SK-N-SH (cell line): ENCODE data around the gene RAPGEF4.

ENCODE experiments used
- CHD2 ChIP-seq: fragments of 150-350 bp; IDR thresholded peaks from 2 replicates; pipeline ENCODE4 v1.6.1; 2018; ENCODE audit warnings: low read length; ENCODE audit not compliant: partially characterized antibody
- EP300 ChIP-seq, 2 experiments: IDR thresholded peaks; 2 replicates each; pipeline versions ENCODE4 v1.4.0 to v1.6.1; 2012; ENCODE audit warnings: borderline replicate concordance in 1 of 2, low read depth in 1 of 2, low read length in 1 of 2
- FOXJ3 ChIP-seq: sonication (generic); formaldehyde crosslinking; IDR thresholded peaks from 2 replicates; pipeline ENCODE4 v1.5.1; 2020; ENCODE audit warnings: mild to moderate bottlenecking, missing genetic modification reagents
- JUND ChIP-seq: IDR thresholded peaks from 2 replicates; pipeline ENCODE4 v1.4.0; 2012
- MAX ChIP-seq: IDR thresholded peaks from 2 replicates; pipeline ENCODE4 v1.4.0; 2012; ENCODE audit warnings: low read depth
- NFIC ChIP-seq: IDR thresholded peaks from 2 replicates; pipeline ENCODE4 v1.4.0; 2012; ENCODE audit warnings: borderline replicate concordance
- NRF1 ChIP-seq: IDR thresholded peaks from 2 replicates; pipeline ENCODE4 v1.6.1; 2012; ENCODE audit warnings: low read depth, mild to moderate bottlenecking, low read length
- POLR2AphosphoS5 ChIP-seq: IDR thresholded peaks from 2 replicates; pipeline ENCODE4 v1.6.1; 2012; ENCODE audit warnings: low read depth, low read length
- REST ChIP-seq: IDR thresholded peaks from 2 replicates; pipeline ENCODE4 v1.6.1; 2012; ENCODE audit warnings: mild to moderate bottlenecking, low read depth, low read length, moderate library complexity
- TF ChIP-seq, protein P1 (sequence below): fragments of 200-600 bp; sonication (generic); IDR thresholded peaks from 2 replicates; pipeline ENCODE4 v1.6.1; 2017; ENCODE audit warnings: antibody characterized with exemption, mild to moderate bottlenecking, moderate library complexity
- TF ChIP-seq, protein P2 (sequence below): fragments of 150-350 bp; IDR thresholded peaks from 2 replicates; pipeline ENCODE4 v1.6.1; 2017; ENCODE audit warnings: antibody characterized with exemption, low read length, low read depth, borderline replicate concordance

GRCh38 chr2:172705352-172705751, 30.3 kb upstream of the RAPGEF4 start:
- TF ChIP-seq FOXJ3 (CRISPR knock-in tag) (no peak), NRF1 (no peak), JUND (no peak), NFIC (no peak), EP300 (IDR thresholded peaks at IDR 0.05; ENCODE audit: borderline replicate concordance in 1 of 2, low read depth in 1 of 2, low read length in 1 of 2) (no peak), REST (no peak), CHD2 (no peak), MAX (no peak), POLR2AphosphoS5 (no peak)
- TF ChIP-seq, protein P1, sequence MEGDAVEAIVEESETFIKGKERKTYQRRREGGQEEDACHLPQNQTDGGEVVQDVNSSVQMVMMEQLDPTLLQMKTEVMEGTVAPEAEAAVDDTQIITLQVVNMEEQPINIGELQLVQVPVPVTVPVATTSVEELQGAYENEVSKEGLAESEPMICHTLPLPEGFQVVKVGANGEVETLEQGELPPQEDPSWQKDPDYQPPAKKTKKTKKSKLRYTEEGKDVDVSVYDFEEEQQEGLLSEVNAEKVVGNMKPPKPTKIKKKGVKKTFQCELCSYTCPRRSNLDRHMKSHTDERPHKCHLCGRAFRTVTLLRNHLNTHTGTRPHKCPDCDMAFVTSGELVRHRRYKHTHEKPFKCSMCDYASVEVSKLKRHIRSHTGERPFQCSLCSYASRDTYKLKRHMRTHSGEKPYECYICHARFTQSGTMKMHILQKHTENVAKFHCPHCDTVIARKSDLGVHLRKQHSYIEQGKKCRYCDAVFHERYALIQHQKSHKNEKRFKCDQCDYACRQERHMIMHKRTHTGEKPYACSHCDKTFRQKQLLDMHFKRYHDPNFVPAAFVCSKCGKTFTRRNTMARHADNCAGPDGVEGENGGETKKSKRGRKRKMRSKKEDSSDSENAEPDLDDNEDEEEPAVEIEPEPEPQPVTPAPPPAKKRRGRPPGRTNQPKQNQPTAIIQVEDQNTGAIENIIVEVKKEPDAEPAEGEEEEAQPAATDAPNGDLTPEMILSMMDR, result no peak
- TF ChIP-seq, protein P2, sequence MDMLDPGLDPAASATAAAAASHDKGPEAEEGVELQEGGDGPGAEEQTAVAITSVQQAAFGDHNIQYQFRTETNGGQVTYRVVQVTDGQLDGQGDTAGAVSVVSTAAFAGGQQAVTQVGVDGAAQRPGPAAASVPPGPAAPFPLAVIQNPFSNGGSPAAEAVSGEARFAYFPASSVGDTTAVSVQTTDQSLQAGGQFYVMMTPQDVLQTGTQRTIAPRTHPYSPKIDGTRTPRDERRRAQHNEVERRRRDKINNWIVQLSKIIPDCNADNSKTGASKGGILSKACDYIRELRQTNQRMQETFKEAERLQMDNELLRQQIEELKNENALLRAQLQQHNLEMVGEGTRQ, result no peak
